Measurements from ENCODE around the gene LIME1. TPM values are rescaled to one million over a fixed set of nuclear protein-coding genes. Genes with fewer than 3 reads are reported as not detected.
A peak's percentile ranks its signal among the peaks of the same experiment; 100 is the strongest.

Gene LIME1
- total RNA-seq, 1 experiment from 2014 or later = 13.5 TPM

GRCh38 chr20:63778034-63778752 is 41.7 kb downstream of the LIME1 start:
- Histone ChIP-seq H2BK12ac (ENCODE audit: insufficient read length, low read depth, low read length) (no peak overlapping the region), H3K23ac (ENCODE audit: insufficient read length, low read depth, low read length) (no peak overlapping the region), H3K79me2 (ENCODE audit: insufficient read depth, low read length) (peaks cover 2% of the 10 kb centered on the region; the same call in 1 of the 2 replicates), H3T11ph (ENCODE audit: low read length) (no peak overlapping the region), H3K27ac (ENCODE audit: insufficient read length, low read depth, low read length) (no peak overlapping the region), H2BK120ac (ENCODE audit: low read depth, low read length, poor library complexity, severe bottlenecking) (no peak overlapping the region), H2AFZ (ENCODE audit: low read length) (no peak overlapping the region), H3K9me3 (ENCODE audit: control insufficient read depth, low read depth, low read length) (no peaks in the 10 kb centered on the region), H3K4me2 (ENCODE audit: insufficient read depth, insufficient read length, low read length) (no peak overlapping the region), H4K20me1 (ENCODE audit: control insufficient read depth, insufficient read depth, insufficient read length) (no peaks in the 10 kb centered on the region), H4K5ac (ENCODE audit: insufficient read length, low read depth, low read length) (no peak overlapping the region), H3K4ac (ENCODE audit: low read depth, low read length) (no peak overlapping the region), H4K91ac (ENCODE audit: insufficient read length, low read depth, low read length) (no peak overlapping the region), H3K4me1 (ENCODE audit: insufficient read depth, low read length) (no peaks in the 10 kb centered on the region), H3K18ac (ENCODE audit: insufficient read length, low read depth, low read length) (no peak overlapping the region), H2AK5ac (ENCODE audit: insufficient read length, low read length) (no peak overlapping the region), H3K27me3 (ENCODE audit: insufficient read depth, low read length) (no peaks in the 10 kb centered on the region), H3K56ac (ENCODE audit: insufficient read length, low read depth, low read length) (no peak overlapping the region), H3K23me2 (ENCODE audit: insufficient read length, low read depth, low read length, poor library complexity, severe bottlenecking) (peaks cover 7% of the 10 kb centered on the region), H2BK5ac (ENCODE audit: insufficient read length, low read length) (no peak overlapping the region), H3K9ac (ENCODE audit: extremely low read depth, insufficient read length, low read length) (no peak overlapping the region), H3K79me1 (ENCODE audit: insufficient read depth, low read depth, low read length, poor library complexity, severe bottlenecking) (peaks cover 2% of the 10 kb centered on the region), H4K8ac (replicated peaks; ENCODE audit: insufficient read length, low read depth, low read length) (no peak overlapping the region), H3K14ac (ENCODE audit: insufficient read depth, low read length) (no peak overlapping the region), H2BK15ac (ENCODE audit: low read depth, low read length) (no peak overlapping the region), H2BK20ac (ENCODE audit: low read depth, low read length, poor library complexity, severe bottlenecking) (no peak overlapping the region)
- no peaks in the 10 kb centered on the region; the same call in 1 of the 2 replicates for H3K27me3 Mint-ChIP-seq (ENCODE audit: low read depth)
- peak overlapping the region in 1 of 3 experiments; percentile 30; a peak in 2 of 7 replicates for H3K27ac Mint-ChIP-seq
- no peaks in the 10 kb centered on the region; a peak in 2 of 5 replicates for H3K9me3 Mint-ChIP-seq
- no peak for DNase-seq
- TF ChIP-seq CTCF (conservative IDR thresholded peaks at IDR 0.05) = no peak
- no CpG with 5 or more reads among the region's 19 CpGs for WGBS (ENCODE audit: extremely low coverage, insufficient read length, low lambda C conversion rate)
- peaks cover 23 to 24% of the 10 kb centered on the region in 2 experiments for H3K4me1 Mint-ChIP-seq
- H3K36me3 Mint-ChIP-seq (ENCODE audit: insufficient read depth in 1 of 3, low read depth in 3 of 3) = peaks cover 3 to 16% (median 16%) of the 10 kb centered on the region in 3 experiments; a peak in 6 of 7 replicates
- no peak overlapping the region for H3K4me3 Mint-ChIP-seq
